CD8-positive, alpha-beta memory T cell (primary cell): ENCODE data around the gene RYR3. TPM values are rescaled to one million over a fixed set of nuclear protein-coding genes. Genes with fewer than 3 reads are reported as not detected.
"Not testable (repeated sequence)": the region's sequence is repeated elsewhere in the genome, so short reads cannot be mapped to it uniquely, and the experiment has no call there.

Experiments
- CTCF ChIA-PET: fragments of 350-600 bp; sonication (Branson Sonifier 250); formaldehyde crosslinking; loops from one replicate; lab custom pipeline; 2021; ENCODE audit warnings: antibody characterized with exemption; lab: Charles Lee
- POLR2A ChIA-PET: fragments of 350-600 bp; sonication (Branson Sonifier 250); formaldehyde crosslinking; loops from one replicate; lab custom pipeline; 2021; ENCODE audit warnings: antibody characterized with exemption; lab: Charles Lee
- DNase-seq, 5 donors: peaks; one replicate each; pipeline versions ENCODE4 v3.0.0 to v3.0.0-alpha.2; 2020 to 2022; ENCODE audit warnings: mixed read lengths in 1 of 5
- H3K27ac ChIP-seq: one replicate; pipeline ENCODE4 v1.7.0; 2013; ENCODE audit warnings: low read depth, mild to moderate bottlenecking, low read length, moderate library complexity
- H3K27me3 ChIP-seq: 2 replicates; pipeline ENCODE4 v1.7.0; 2013; ENCODE audit warnings: low read length, mild to moderate bottlenecking; ENCODE audit not compliant: insufficient read depth, poor library complexity, severe bottlenecking
- H3K36me3 ChIP-seq: 2 replicates; pipeline ENCODE4 v1.7.0; 2013; ENCODE audit warnings: mild to moderate bottlenecking, low read length, moderate library complexity; ENCODE audit not compliant: insufficient read depth
- H3K4me1 ChIP-seq: 2 replicates; pipeline ENCODE4 v1.7.0; 2013; ENCODE audit warnings: mild to moderate bottlenecking, low read length, moderate library complexity; ENCODE audit not compliant: insufficient read depth
- H3K4me3 ChIP-seq: 2 replicates; pipeline ENCODE4 v1.7.0; 2013; ENCODE audit warnings: mild to moderate bottlenecking, low read length
- H3K9me3 ChIP-seq: 2 replicates; pipeline ENCODE4 v1.7.0; 2013; ENCODE audit warnings: mild to moderate bottlenecking, low read length
- H3K27ac Mint-ChIP-seq, 8 donors: one replicate each; pipeline ENCODE4 v1.8.0; 2020 to 2021; ENCODE audit warnings: mixed read lengths in 8 of 8, mild to moderate bottlenecking in 6 of 8, inconsistent platforms in 3 of 8, moderate library complexity in 3 of 8
- H3K27me3 Mint-ChIP-seq, 2 donors: one replicate each; pipeline ENCODE4 v1.8.0; 2020 to 2021; ENCODE audit warnings: mixed read lengths in 2 of 2, mild to moderate bottlenecking in 1 of 2, moderate library complexity in 1 of 2
- H3K36me3 Mint-ChIP-seq, 3 donors: one replicate each; pipeline ENCODE4 v1.8.0; 2020 to 2021; ENCODE audit warnings: mixed read lengths in 3 of 3, inconsistent platforms in 1 of 3, mild to moderate bottlenecking in 1 of 3
- H3K4me1 Mint-ChIP-seq, 3 donors: one replicate each; pipeline ENCODE4 v1.8.0; 2020 to 2021; ENCODE audit warnings: mixed read lengths in 3 of 3, inconsistent platforms in 1 of 3, mild to moderate bottlenecking in 1 of 3
- H3K4me3 Mint-ChIP-seq, 7 donors: one replicate each; pipeline ENCODE4 v1.8.0; 2020 to 2021; ENCODE audit warnings: mixed read lengths in 7 of 7, mild to moderate bottlenecking in 6 of 7, moderate library complexity in 4 of 7, inconsistent platforms in 2 of 7
- H3K9me3 Mint-ChIP-seq, 5 donors: one replicate each; pipeline ENCODE4 v1.8.0; 2020 to 2022; ENCODE audit warnings: mixed read lengths in 5 of 5, mild to moderate bottlenecking in 3 of 5, moderate library complexity in 2 of 5, inconsistent platforms in 1 of 5
- polyA plus RNA-seq: library from polyadenylated mRNA; unstranded; fragments of 300-500 nt; fragmentation: Illumina TruSeq; gene quantifications from one replicate; pipeline ENCODE4 v1.2.3, GENCODE V29; 2021
- total RNA-seq, 2 experiments: library from RNA; stranded (reverse); gene quantifications; one replicate each; pipeline ENCODE4 v1.2.3, GENCODE V29; 2021

The RYR3 gene
- total and polyA plus RNA-seq, 3 experiments from 2014 or later, result 0.08 TPM; not detected in 2

DNA sequence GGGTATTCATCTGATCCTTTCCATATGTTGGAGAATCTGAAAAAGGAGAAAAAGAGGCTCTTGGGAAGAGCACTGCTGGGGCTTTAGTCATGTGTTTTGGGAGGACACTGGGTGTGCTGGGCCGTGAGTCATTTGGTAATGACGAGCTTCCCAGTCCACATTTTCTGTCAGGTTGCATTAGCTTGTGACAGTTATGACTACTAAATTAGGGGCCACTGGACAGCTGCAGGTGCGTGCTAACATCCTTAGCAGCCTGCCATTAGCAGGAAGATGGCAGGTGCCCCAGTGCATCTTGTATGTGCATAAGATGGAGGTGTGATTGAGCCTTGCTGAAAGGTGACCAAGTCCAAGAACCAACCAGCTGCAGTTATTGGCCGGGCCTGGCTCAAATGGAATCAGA is 242.4 kb downstream of the RYR3 start:
- H3K9me3 Mint-ChIP-seq, result peaks cover 0 to 12% (median 4%) of the 10 kb centered on the region in 5 donors
- H3K27me3 ChIP-seq, result no peaks in the 10 kb centered on the region
- no peaks in the 10 kb centered on the region for H3K36me3 Mint-ChIP-seq
- no peak overlapping the region for H3K4me3 Mint-ChIP-seq
- CTCF ChIA-PET, result no interaction called here
- POLR2A ChIA-PET, result no interaction called here
- H3K4me1 Mint-ChIP-seq, result no peaks in the 10 kb centered on the region
- no peaks in the 10 kb centered on the region for H3K9me3 ChIP-seq
- no peaks in the 10 kb centered on the region for H3K4me1 ChIP-seq
- no peak overlapping the region for H3K4me3 ChIP-seq
- no peaks in the 10 kb centered on the region for H3K27me3 Mint-ChIP-seq
- no peak overlapping the region for H3K27ac Mint-ChIP-seq
- no peak overlapping the region for H3K27ac ChIP-seq
- no peak for DNase-seq
- H3K36me3 ChIP-seq, result no peaks in the 10 kb centered on the region

DNA sequence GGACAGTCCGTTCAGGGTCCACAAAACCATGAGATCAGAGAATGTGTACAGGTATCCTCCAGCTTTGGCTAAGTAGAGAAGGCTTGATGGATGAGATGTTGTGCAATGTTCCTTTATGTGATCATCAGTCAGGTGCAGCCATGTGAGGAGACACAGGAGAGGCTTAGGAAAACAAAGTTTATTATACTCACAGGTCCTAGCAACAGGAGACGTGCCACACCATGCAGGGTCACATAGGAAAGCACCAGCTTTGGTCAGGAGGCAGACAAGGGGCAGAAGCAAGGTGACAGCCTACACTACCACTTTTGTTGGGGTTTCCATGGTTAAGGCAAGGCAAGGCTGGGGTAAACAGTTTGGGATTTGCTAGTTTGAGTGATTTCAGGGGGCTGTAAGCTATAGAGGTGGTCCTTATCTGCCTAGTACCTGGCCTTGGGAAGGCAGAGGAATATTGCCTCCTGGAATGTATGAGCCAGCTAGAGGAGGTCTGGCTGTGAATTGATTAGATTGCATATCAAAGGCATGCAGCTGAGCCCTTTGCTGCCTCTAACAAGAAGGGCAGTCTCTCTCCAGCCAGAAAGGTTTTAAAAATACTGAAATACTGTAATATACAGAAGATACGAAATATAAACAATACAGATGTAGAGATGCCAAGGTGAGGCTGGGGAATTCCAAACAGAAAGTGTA is 248.6 kb downstream of the RYR3 start:
- no peaks in the 10 kb centered on the region for H3K4me1 Mint-ChIP-seq
- H3K27me3 ChIP-seq, result no peaks in the 10 kb centered on the region
- H3K4me3 Mint-ChIP-seq, result no peak overlapping the region
- no peaks in the 10 kb centered on the region for H3K9me3 ChIP-seq
- no peak for DNase-seq
- no peak overlapping the region for H3K27ac ChIP-seq
- ChIA-PET POLR2A (no interaction called here), CTCF (no interaction called here)
- H3K27me3 Mint-ChIP-seq, result no peaks in the 10 kb centered on the region
- H3K27ac Mint-ChIP-seq, result no peak overlapping the region
- no peaks in the 10 kb centered on the region for H3K36me3 ChIP-seq
- H3K4me1 ChIP-seq, result no peaks in the 10 kb centered on the region
- H3K9me3 Mint-ChIP-seq, result peaks cover 0 to 5% (median 0%) of the 10 kb centered on the region in 5 donors
- no peaks in the 10 kb centered on the region for H3K36me3 Mint-ChIP-seq
- H3K4me3 ChIP-seq, result no peak overlapping the region

DNA sequence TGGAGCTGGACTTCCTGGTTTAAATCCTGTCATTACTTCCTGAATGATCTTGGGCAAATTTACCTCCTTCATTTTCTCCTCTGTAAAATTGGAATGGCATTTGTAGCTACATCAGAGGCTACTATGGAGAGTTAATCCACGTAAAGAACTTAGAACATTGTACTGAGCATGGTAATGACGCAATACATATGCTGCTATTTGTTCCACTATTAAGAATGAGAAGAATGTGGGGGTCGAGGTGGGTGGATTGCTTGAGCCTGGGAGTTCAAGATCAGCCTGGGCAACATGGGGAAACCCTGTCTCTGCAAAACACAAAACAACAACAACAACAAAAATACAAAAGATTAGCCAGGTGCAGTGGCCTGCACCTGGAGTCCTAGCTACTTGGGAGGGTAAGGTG is 250.6 kb downstream of the RYR3 start:
- peaks cover 0 to 8% (median 0%) of the 10 kb centered on the region in 5 donors for H3K9me3 Mint-ChIP-seq
- no peak overlapping the region for H3K4me3 ChIP-seq
- ChIA-PET POLR2A (no interaction called here), CTCF (no interaction called here)
- H3K36me3 Mint-ChIP-seq, result no peaks in the 10 kb centered on the region
- no peaks in the 10 kb centered on the region for H3K36me3 ChIP-seq
- no peaks in the 10 kb centered on the region for H3K27me3 ChIP-seq
- no peaks in the 10 kb centered on the region for H3K9me3 ChIP-seq
- no peak for DNase-seq
- no peaks in the 10 kb centered on the region for H3K4me1 Mint-ChIP-seq
- no peaks in the 10 kb centered on the region for H3K4me1 ChIP-seq
- no peak overlapping the region for H3K4me3 Mint-ChIP-seq
- no peak overlapping the region for H3K27ac ChIP-seq
- H3K27me3 Mint-ChIP-seq, result no peaks in the 10 kb centered on the region
- no peak overlapping the region for H3K27ac Mint-ChIP-seq

DNA sequence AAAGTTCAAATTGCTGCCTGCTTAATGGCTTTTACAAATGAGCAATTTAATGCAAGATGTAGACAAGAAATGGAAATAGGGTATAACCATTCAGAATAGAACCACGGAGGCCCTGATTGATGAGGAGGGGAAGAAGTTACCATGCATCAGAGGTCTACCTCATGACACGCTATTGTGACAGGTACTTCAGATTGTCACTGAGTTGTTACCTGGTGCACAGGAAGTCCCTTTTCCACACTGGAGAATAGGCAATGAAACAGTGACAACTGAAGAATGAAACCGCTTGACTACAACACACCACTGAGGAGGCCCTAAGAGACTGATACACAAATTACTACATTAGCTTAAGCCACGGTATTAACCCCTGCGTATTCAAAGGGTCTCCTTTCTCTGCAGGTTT is 251.2 kb downstream of the RYR3 start:
- DNase-seq, result no peak
- H3K27ac ChIP-seq, result no peak overlapping the region
- peaks cover 0 to 4% (median 0%) of the 10 kb centered on the region in 5 donors for H3K9me3 Mint-ChIP-seq
- H3K4me1 ChIP-seq, result no peaks in the 10 kb centered on the region
- no peaks in the 10 kb centered on the region for H3K9me3 ChIP-seq
- H3K27me3 ChIP-seq, result no peaks in the 10 kb centered on the region
- ChIA-PET POLR2A (no interaction called here), CTCF (no interaction called here)
- no peak overlapping the region for H3K4me3 Mint-ChIP-seq
- H3K36me3 Mint-ChIP-seq, result no peaks in the 10 kb centered on the region
- no peaks in the 10 kb centered on the region for H3K36me3 ChIP-seq
- no peak overlapping the region for H3K4me3 ChIP-seq
- H3K27ac Mint-ChIP-seq, result no peak overlapping the region
- no peaks in the 10 kb centered on the region for H3K27me3 Mint-ChIP-seq
- no peaks in the 10 kb centered on the region for H3K4me1 Mint-ChIP-seq

DNA sequence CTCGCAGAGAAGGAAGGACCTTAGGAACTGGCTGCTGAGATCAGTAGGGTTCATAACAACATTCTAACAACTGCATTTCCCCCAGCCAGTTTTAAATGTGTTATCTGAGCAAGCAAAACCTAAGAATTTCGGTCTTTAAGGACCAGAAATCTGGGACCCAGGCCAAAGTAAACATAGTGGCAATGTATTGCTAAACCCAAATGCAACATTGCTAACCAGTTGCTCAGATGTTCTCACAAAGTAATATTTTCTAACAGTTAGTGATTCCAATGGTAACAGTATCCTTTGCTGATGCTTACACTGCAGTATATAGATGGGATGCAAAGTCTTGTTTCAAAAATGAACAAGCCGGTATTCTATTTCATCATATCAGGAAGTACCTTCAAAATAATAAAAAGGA is 254.3 kb downstream of the RYR3 start:
- Mint-ChIP-seq H3K27ac (no peak overlapping the region), H3K4me1 (no peaks in the 10 kb centered on the region), H3K36me3 (no peaks in the 10 kb centered on the region), H3K9me3 (peaks cover 0 to 3% (median 0%) of the 10 kb centered on the region in 5 donors), H3K4me3 (no peak overlapping the region), H3K27me3 (no peaks in the 10 kb centered on the region)
- Histone ChIP-seq H3K36me3 (no peaks in the 10 kb centered on the region), H3K4me3 (no peak overlapping the region), H3K4me1 (no peaks in the 10 kb centered on the region), H3K9me3 (no peaks in the 10 kb centered on the region), H3K27ac (no peak overlapping the region), H3K27me3 (no peaks in the 10 kb centered on the region)
- ChIA-PET CTCF (no interaction called here), POLR2A (no interaction called here)
- no peak for DNase-seq

DNA sequence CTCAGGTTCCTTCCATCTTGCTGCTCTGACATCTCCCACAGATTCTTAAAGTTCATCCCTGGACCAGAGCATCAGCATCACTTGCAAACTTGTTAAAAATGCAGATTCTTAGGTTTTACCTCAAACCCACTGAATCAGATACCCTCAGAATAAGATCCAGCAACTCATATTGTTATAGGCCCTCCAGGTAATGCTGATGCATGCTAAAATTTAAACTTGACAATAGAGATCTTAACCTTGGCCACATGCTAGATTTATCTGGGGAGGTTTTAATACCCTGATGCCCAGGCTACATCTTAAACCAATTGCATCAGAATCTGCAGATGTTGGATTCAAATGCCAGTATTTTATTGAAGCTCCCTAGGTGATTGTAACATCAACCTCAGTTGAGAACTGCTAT is 256.9 kb downstream of the RYR3 start:
- H3K4me3 ChIP-seq, result no peak overlapping the region
- H3K27me3 ChIP-seq, result no peaks in the 10 kb centered on the region
- DNase-seq, result no peak
- H3K27ac Mint-ChIP-seq, result no peak overlapping the region
- H3K36me3 ChIP-seq, result no peaks in the 10 kb centered on the region
- no peak overlapping the region for H3K27ac ChIP-seq
- no peaks in the 10 kb centered on the region for H3K4me1 ChIP-seq
- no peaks in the 10 kb centered on the region for H3K27me3 Mint-ChIP-seq
- ChIA-PET CTCF (no interaction called here), POLR2A (no interaction called here)
- no peak overlapping the region for H3K4me3 Mint-ChIP-seq
- no peaks in the 10 kb centered on the region for H3K4me1 Mint-ChIP-seq
- H3K36me3 Mint-ChIP-seq, result no peaks in the 10 kb centered on the region
- peaks cover 0 to 5% (median 0%) of the 10 kb centered on the region in 5 donors for H3K9me3 Mint-ChIP-seq
- no peaks in the 10 kb centered on the region for H3K9me3 ChIP-seq

DNA sequence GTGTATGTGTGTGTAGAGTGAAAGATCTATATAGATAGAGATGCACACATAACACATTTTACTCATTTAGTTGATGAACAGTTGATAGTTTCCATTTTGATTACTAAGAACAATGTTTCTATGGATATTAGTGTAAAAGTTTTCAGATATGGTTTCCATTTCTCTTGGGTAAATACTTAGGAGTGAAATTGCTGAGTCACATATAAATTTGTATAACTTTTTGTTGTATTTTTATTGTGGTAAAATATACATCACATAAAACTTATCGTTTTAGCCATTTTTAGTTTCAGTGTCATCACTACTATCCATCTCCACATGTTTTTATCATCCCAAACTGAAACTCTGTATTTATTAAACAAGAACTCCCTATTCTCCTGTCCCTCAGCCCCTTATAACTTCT is 258.3 kb downstream of the RYR3 start:
- Mint-ChIP-seq H3K9me3 (peaks cover 0 to 5% (median 0%) of the 10 kb centered on the region in 5 donors), H3K27ac (no peak overlapping the region), H3K36me3 (no peaks in the 10 kb centered on the region), H3K27me3 (no peaks in the 10 kb centered on the region), H3K4me3 (no peak overlapping the region), H3K4me1 (no peaks in the 10 kb centered on the region)
- POLR2A ChIA-PET, result no interaction called here
- Histone ChIP-seq H3K4me1 (no peaks in the 10 kb centered on the region), H3K27me3 (no peaks in the 10 kb centered on the region), H3K9me3 (no peaks in the 10 kb centered on the region), H3K36me3 (no peaks in the 10 kb centered on the region), H3K4me3 (no peak overlapping the region), H3K27ac (no peak overlapping the region)
- no peak for DNase-seq
- CTCF ChIA-PET, result no interaction called here

DNA sequence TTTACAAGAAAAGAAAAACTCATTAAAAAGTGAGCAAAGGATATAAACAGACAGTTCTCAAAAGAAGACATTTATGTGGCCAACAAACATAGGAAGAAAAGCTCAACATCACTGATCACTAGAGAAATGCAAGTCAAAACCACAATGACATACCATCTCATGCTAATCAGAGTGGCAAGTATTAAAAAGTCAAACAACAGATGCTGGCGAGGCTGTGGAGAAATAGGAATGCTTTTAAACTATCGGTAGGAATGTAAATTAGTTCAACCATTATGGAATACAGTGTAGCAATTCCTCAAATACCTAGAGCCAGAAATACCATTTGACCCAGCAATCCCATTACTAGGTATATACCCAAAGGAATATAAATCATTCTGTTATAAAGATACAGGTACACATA is 267.1 kb downstream of the RYR3 start:
- H3K27me3 Mint-ChIP-seq, H3K27ac Mint-ChIP-seq, H3K4me1 ChIP-seq, CTCF ChIA-PET, H3K27me3 ChIP-seq, H3K36me3 ChIP-seq, H3K27ac ChIP-seq, H3K9me3 Mint-ChIP-seq, H3K4me3 ChIP-seq, H3K4me3 Mint-ChIP-seq, H3K9me3 ChIP-seq, H3K4me1 Mint-ChIP-seq, DNase-seq, POLR2A ChIA-PET, H3K36me3 Mint-ChIP-seq: not testable (repeated sequence)
